Measurements from ENCODE around the gene KCNJ9.

The KCNJ9 gene

GRCh38 chr1:160089883-160090282 lies 8.5 kb downstream of the KCNJ9 start:
- TF ChIP-seq, protein P1, sequence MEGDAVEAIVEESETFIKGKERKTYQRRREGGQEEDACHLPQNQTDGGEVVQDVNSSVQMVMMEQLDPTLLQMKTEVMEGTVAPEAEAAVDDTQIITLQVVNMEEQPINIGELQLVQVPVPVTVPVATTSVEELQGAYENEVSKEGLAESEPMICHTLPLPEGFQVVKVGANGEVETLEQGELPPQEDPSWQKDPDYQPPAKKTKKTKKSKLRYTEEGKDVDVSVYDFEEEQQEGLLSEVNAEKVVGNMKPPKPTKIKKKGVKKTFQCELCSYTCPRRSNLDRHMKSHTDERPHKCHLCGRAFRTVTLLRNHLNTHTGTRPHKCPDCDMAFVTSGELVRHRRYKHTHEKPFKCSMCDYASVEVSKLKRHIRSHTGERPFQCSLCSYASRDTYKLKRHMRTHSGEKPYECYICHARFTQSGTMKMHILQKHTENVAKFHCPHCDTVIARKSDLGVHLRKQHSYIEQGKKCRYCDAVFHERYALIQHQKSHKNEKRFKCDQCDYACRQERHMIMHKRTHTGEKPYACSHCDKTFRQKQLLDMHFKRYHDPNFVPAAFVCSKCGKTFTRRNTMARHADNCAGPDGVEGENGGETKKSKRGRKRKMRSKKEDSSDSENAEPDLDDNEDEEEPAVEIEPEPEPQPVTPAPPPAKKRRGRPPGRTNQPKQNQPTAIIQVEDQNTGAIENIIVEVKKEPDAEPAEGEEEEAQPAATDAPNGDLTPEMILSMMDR (IDR thresholded peaks at IDR 0.05; ENCODE audit: low read depth, low read length), result no peak
- no peak overlapping the region for H3K4me3 ChIP-seq (ENCODE audit: low read depth, low read length)

DNA sequence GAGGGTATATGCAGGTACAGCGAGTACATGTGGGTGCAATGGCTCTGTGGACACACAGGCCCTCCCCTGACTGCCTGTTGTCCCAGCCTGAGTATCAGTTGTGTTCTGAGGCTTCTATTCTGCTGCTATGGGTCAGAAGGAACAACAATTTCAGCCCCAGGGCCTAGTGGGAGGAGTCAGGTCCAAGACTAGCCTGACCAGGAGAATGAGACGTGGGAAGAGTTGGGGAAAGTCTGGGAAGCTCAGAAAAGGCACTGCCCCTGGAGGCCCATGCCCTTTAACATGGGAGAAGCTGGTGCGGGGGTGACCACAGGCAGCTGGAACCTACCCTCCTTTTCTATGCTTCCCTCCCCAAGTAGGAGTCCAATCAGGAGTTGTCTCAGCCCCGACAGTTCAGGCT lies 9.4 kb downstream of the KCNJ9 start:
- TF ChIP-seq, protein P1 (IDR thresholded peaks at IDR 0.05; ENCODE audit: low read depth, low read length), result no peak
- no peak overlapping the region for H3K4me3 ChIP-seq (ENCODE audit: low read depth, low read length)

DNA sequence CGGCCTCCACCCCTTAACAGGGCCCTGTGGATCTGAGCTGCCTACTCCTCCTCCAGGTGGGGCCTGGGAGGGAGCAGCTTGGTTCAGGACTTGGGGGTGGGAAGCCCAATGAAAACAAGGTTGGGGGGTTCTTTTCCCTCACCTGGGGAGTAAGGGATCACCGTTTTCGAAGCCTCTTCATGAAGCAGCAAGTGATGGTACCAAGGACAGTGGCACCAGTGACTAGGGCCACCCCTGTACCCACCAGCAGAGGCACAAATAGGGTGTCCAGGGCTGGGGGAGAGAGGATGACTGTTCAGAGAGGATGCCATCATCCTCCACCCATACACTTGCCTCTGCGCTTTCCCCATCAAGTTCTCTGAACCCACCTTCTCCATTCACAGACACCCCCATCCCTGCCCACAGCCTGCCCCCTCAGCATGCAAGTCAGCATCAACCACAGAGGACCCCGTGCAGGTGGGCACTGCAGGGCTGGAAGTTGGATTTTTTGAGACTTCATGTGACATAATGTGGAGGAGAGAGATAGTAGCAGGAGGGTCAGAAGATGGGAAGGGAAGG lies 10.4 kb downstream of the KCNJ9 start:
- TF ChIP-seq, protein P1 (IDR thresholded peaks at IDR 0.05; ENCODE audit: low read depth, low read length), result no peak

GRCh38 chr1:160092366-160093068 lies 11.2 kb downstream of the KCNJ9 start:
- TF ChIP-seq, protein P1 (IDR thresholded peaks at IDR 0.05; ENCODE audit: low read depth, low read length), result no peak
- no peak overlapping the region for H3K4me3 ChIP-seq (ENCODE audit: low read depth, low read length)

More for the DNA sequence above, 10.4 kb downstream of the KCNJ9 start:
- H3K4me3 ChIP-seq (ENCODE audit: low read depth, low read length), result no peak overlapping the region

GRCh38 chr1:160093069-160093395 lies 11.7 kb downstream of the KCNJ9 start:
- no peak overlapping the region for H3K4me3 ChIP-seq (ENCODE audit: low read depth, low read length)
- TF ChIP-seq, protein P1 (IDR thresholded peaks at IDR 0.05; ENCODE audit: low read depth, low read length), result no peak

DNA sequence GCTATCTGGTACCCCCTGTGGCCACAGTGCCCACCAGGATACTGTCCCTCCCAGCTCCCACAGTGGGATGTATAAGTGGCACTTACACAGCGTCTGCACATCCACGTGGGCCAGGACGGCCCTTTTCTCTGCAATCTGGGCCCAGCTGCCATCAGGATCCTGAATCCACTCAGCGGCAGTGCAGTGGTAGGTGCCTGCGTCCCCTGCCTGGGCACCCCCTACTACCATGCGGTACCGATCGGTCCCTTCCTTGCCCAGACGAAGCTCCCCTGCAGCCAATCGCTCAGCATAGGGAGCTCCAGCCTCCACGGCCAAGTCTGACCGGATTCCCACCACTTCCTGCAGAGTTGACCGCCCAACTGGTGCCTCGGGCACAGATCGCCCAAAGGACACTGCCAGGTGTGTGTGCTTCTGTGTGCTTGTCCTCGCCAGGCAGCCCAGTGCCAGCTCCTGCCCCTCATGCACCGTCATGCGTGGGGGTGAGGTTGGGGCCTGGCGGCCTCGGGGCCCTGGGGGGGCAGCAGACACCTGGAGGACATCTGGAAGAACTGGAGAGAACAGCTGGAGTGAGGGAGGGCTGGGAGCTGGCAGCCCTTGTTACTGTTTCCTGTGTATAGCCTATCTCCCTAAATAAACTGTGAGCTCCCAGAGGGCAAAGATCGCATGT lies 12.4 kb downstream of the KCNJ9 start:
- H3K4me3 ChIP-seq (ENCODE audit: low read depth, low read length), result no peak overlapping the region
- TF ChIP-seq, protein P1 (IDR thresholded peaks at IDR 0.05; ENCODE audit: low read depth, low read length), result no peak

DNA sequence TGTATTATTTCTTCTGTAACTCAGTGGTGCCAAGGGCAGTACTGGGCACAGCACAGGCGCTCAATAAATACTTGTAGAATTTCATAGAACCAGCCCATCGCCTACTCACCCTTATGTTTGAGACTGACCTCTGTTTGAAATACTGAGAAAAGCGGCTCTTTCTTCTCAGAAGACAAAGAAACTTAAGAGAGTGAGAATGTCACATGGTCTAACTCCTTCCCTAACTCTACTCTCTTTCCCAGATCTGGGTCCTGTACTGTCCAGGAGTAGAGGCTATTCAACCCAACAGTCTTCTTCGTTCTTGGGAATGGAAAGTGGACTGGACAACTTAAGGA lies 12.9 kb downstream of the KCNJ9 start:
- TF ChIP-seq, protein P1 (IDR thresholded peaks at IDR 0.05; ENCODE audit: low read depth, low read length), result no peak
- no peak overlapping the region for H3K4me3 ChIP-seq (ENCODE audit: low read depth, low read length)

Data from WI38 (cell line).